CMK (cell line): Measurements from ENCODE around the gene HOXB3.

Source experiments
- DNase-seq: peaks from one replicate; pipeline ENCODE4 v3.0.0-alpha.2; 2010; ENCODE audit warnings: low read depth

HOXB3 gene

GRCh38 chr17:48556576-48557401 is 33.3 kb downstream of the HOXB3 start:
- no peak for DNase-seq

GRCh38 chr17:48556229-48556575 is 33.8 kb downstream of the HOXB3 start:
- DNase-seq, result no peak

- no peak for DNase-seq
Measured at GRCh38 chr17:48555258-48556228, 34.5 kb downstream of the HOXB3 start.

GRCh38 chr17:48554412-48555257 is 35.4 kb downstream of the HOXB3 start:
- no peak for DNase-seq

- no peak for DNase-seq
Measured at GRCh38 chr17:48553826-48554225, 36.2 kb downstream of the HOXB3 start.

GRCh38 chr17:48553190-48553547 is 36.9 kb downstream of the HOXB3 start:
- DNase-seq, result no peak

- no peak for DNase-seq
Measured at GRCh38 chr17:48552466-48553189, 37.4 kb downstream of the HOXB3 start.

GRCh38 chr17:48551596-48552465 is 38.2 kb downstream of the HOXB3 start:
- DNase-seq, result no peak

GRCh38 chr17:48551214-48551555 is 38.9 kb downstream of the HOXB3 start:
- no peak for DNase-seq

GRCh38 chr17:48550502-48551213 is 39.4 kb downstream of the HOXB3 start:
- no peak for DNase-seq

GRCh38 chr17:48549914-48550501 is 40.0 kb downstream of the HOXB3 start:
- DNase-seq, result no peak

GRCh38 chr17:48549281-48549630 is 40.8 kb downstream of the HOXB3 start:
- DNase-seq, result no peak

GRCh38 chr17:48548523-48549280 is 41.3 kb downstream of the HOXB3 start:
- DNase-seq, result no peak

GRCh38 chr17:48547808-48548522 is 42.1 kb downstream of the HOXB3 start:
- DNase-seq, result no peak

GRCh38 chr17:48546924-48547807 is 42.9 kb downstream of the HOXB3 start:
- no peak for DNase-seq

GRCh38 chr17:48546137-48546923 is 43.7 kb downstream of the HOXB3 start:
- DNase-seq, result no peak
